ENCODE results near the gene ZNF526.

The ZNF526 gene

DNA sequence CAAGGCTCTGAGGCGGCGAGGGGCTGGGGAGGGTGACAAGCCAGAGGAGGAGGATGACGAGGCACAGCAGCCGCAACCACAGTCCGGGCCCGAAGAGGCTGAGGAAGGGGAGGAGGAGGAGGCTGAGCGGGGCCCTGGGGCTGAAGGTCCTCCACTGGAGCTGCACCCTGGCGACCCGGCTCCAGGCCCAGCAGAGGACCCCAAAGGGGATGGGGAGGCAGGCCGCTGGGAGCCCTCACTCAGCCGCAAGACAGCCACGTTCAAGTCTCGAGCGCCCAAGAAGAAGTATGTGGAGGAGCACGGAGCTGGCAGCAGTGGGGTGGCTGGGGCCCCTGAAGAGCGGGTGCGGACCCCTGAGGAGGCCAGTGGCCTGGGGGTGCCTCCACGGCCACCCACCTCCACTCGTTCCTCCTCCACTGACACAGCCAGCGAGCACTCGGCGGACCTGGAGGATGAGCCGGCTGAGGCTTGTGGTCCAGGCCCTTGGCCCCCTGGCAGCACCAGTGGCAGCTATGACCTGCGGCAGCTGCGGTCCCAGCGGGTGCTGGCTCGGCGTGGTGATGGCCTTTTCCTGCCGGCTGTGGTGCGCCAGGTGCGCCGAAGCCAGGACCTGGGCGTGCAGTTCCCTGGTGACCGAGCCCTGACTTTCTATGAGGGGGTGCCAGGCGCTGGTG is 51.9 kb downstream of the ZNF526 start:
- H3K9ac ChIP-seq (ENCODE audit: low read length): no peak overlapping the region
- H3K79me2 ChIP-seq (ENCODE audit: insufficient read depth, low read length): peaks cover 11% of the 10 kb centered on the region; the same call in 1 of the 2 replicates

DNA sequence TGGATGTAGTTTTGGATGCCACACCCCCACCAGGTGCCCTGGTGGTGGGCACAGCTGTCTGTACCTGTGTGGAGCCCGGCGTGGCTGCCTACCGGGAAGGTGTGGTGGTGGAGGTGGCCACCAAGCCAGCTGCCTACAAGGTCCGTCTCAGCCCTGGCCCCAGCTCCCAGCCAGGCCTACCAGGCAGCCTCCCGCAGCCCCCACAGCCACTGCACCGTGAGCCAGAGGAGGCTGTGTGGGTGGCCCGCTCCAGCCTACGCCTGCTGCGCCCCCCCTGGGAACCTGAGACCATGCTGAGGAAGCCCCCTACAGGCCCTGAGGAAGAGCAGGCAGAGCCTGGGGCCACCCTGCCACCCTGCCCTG is 52.4 kb downstream of the ZNF526 start:
- no peaks in the 10 kb centered on the region for H3K27me3 ChIP-seq (ENCODE audit: low read length)
- H3K79me2 ChIP-seq (ENCODE audit: insufficient read depth, low read length): peaks cover 11% of the 10 kb centered on the region; the same call in 1 of the 2 replicates
- H3K36me3 ChIP-seq (ENCODE audit: low read length): no peaks in the 10 kb centered on the region
- no peak overlapping the region for H3K4me2 ChIP-seq (ENCODE audit: low read depth, low read length, poor library complexity, severe bottlenecking)
- no peaks in the 10 kb centered on the region for H4K20me1 ChIP-seq (ENCODE audit: low read depth, low read length)
- H3F3A ChIP-seq (ENCODE audit: insufficient read depth): 0 out of 2 replicates have a peak, but pooled peaks cover 5% of the 10 kb centered on the region
- no peak overlapping the region for H2AFZ ChIP-seq (ENCODE audit: low read depth, low read length, severe bottlenecking)
- TF ChIP-seq, protein P1, sequence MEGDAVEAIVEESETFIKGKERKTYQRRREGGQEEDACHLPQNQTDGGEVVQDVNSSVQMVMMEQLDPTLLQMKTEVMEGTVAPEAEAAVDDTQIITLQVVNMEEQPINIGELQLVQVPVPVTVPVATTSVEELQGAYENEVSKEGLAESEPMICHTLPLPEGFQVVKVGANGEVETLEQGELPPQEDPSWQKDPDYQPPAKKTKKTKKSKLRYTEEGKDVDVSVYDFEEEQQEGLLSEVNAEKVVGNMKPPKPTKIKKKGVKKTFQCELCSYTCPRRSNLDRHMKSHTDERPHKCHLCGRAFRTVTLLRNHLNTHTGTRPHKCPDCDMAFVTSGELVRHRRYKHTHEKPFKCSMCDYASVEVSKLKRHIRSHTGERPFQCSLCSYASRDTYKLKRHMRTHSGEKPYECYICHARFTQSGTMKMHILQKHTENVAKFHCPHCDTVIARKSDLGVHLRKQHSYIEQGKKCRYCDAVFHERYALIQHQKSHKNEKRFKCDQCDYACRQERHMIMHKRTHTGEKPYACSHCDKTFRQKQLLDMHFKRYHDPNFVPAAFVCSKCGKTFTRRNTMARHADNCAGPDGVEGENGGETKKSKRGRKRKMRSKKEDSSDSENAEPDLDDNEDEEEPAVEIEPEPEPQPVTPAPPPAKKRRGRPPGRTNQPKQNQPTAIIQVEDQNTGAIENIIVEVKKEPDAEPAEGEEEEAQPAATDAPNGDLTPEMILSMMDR (IDR thresholded peaks at IDR 0.05; ENCODE audit: insufficient read depth, low read length, poor library complexity, severe bottlenecking): no peak
- TF ChIP-seq EZH2phosphoT487 (conservative IDR thresholded peaks at IDR 0.05; ENCODE audit: low read length): no peak
- H3K9ac ChIP-seq (ENCODE audit: low read length): no peak overlapping the region
- H3K4me3 ChIP-seq (ENCODE audit: insufficient read depth, low read length, poor library complexity, severe bottlenecking): no peak overlapping the region
- H3K9me2 ChIP-seq (replicated peaks; ENCODE audit: insufficient read depth, low read length): no peaks in the 10 kb centered on the region
- no peak overlapping the region for H3K27ac ChIP-seq (ENCODE audit: low read depth, low read length)
- no peaks in the 10 kb centered on the region for H3K9me3 ChIP-seq (ENCODE audit: insufficient read depth, low read length)

More for the DNA sequence above, 51.9 kb downstream of the ZNF526 start:
- no peaks in the 10 kb centered on the region for H3K9me2 ChIP-seq (replicated peaks; ENCODE audit: insufficient read depth, low read length)
- H3K27ac ChIP-seq (ENCODE audit: low read depth, low read length): no peak overlapping the region
- no peaks in the 10 kb centered on the region for H3K36me3 ChIP-seq (ENCODE audit: low read length)
- no peaks in the 10 kb centered on the region for H3K27me3 ChIP-seq (ENCODE audit: low read length)
- no peak for TF ChIP-seq EZH2phosphoT487 (conservative IDR thresholded peaks at IDR 0.05; ENCODE audit: low read length)
- TF ChIP-seq, protein P1 (IDR thresholded peaks at IDR 0.05; ENCODE audit: insufficient read depth, low read length, poor library complexity, severe bottlenecking): no peak
- no peaks in the 10 kb centered on the region for H4K20me1 ChIP-seq (ENCODE audit: low read depth, low read length)
- 0 out of 2 replicates have a peak, but pooled peaks cover 5% of the 10 kb centered on the region for H3F3A ChIP-seq (ENCODE audit: insufficient read depth)
- H3K9me3 ChIP-seq (ENCODE audit: insufficient read depth, low read length): no peaks in the 10 kb centered on the region
- H2AFZ ChIP-seq (ENCODE audit: low read depth, low read length, severe bottlenecking): no peak overlapping the region
- no peak overlapping the region for H3K4me2 ChIP-seq (ENCODE audit: low read depth, low read length, poor library complexity, severe bottlenecking)
- H3K4me3 ChIP-seq (ENCODE audit: insufficient read depth, low read length, poor library complexity, severe bottlenecking): no peak overlapping the region

DNA sequence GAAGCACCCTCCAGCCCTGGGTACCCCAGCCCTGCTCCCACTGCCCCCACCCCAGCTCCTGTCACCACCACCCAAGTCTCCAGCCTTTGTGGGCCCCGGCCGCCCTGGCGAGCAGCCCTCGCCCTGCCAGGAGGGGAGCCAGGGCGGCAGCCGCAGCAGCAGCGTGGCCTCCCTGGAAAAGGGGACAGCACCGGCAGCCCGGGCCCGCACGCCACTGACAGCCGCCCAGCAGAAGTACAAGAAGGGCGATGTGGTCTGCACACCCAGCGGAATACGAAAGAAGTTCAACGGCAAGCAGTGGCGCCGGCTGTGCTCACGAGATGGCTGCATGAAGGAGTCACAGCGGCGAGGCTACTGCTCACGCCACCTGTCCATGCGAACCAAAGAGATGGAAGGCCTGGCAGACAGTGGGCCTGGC is 52.9 kb downstream of the ZNF526 start:
- H3K4me2 ChIP-seq (ENCODE audit: low read depth, low read length, poor library complexity, severe bottlenecking): no peak overlapping the region
- H4K20me1 ChIP-seq (ENCODE audit: low read depth, low read length): no peaks in the 10 kb centered on the region
- TF ChIP-seq, protein P1 (IDR thresholded peaks at IDR 0.05; ENCODE audit: insufficient read depth, low read length, poor library complexity, severe bottlenecking): no peak
- TF ChIP-seq EZH2phosphoT487 (conservative IDR thresholded peaks at IDR 0.05; ENCODE audit: low read length): no peak
- H3K27ac ChIP-seq (ENCODE audit: low read depth, low read length): no peak overlapping the region
- no peak overlapping the region for H2AFZ ChIP-seq (ENCODE audit: low read depth, low read length, severe bottlenecking)
- H3K27me3 ChIP-seq (ENCODE audit: low read length): no peaks in the 10 kb centered on the region
- peaks cover 11% of the 10 kb centered on the region; the same call in 1 of the 2 replicates for H3K79me2 ChIP-seq (ENCODE audit: insufficient read depth, low read length)
- H3K36me3 ChIP-seq (ENCODE audit: low read length): no peaks in the 10 kb centered on the region
- H3K9me3 ChIP-seq (ENCODE audit: insufficient read depth, low read length): no peaks in the 10 kb centered on the region
- H3K4me3 ChIP-seq (ENCODE audit: insufficient read depth, low read length, poor library complexity, severe bottlenecking): no peak overlapping the region
- H3K9me2 ChIP-seq (replicated peaks; ENCODE audit: insufficient read depth, low read length): no peaks in the 10 kb centered on the region
- no peak overlapping the region for H3K9ac ChIP-seq (ENCODE audit: low read length)
- H3F3A ChIP-seq (ENCODE audit: insufficient read depth): 0 out of 2 replicates have a peak, but pooled peaks cover 5% of the 10 kb centered on the region

All from SU-DHL-6 (cell line).